Mesenchymal stem cell (in vitro differentiated cells and primary cell): Measurements from ENCODE around the gene BMX.

ENCODE experiments used
- DNase-seq: peaks from one replicate; pipeline ENCODE4 v3.0.0-alpha.2; 2013
- H2AFZ ChIP-seq: one replicate; pipeline ENCODE4 v1.6.1; 2013; ENCODE audit warnings: low read depth, mild to moderate bottlenecking, control low read depth, inconsistent platforms, low read length, moderate library complexity
- H2AK5ac ChIP-seq: 2 replicates; pipeline ENCODE4 v1.6.1; 2013; ENCODE audit warnings: low read length, moderate library complexity, mild to moderate bottlenecking, inconsistent platforms; ENCODE audit not compliant: severe bottlenecking
- H2BK120ac ChIP-seq: one replicate; pipeline ENCODE4 v1.6.1; 2013; ENCODE audit warnings: low read depth, mild to moderate bottlenecking, inconsistent platforms, low read length, moderate library complexity
- H2BK12ac ChIP-seq, 2 experiments: one replicate each; pipeline ENCODE4 v1.6.1; 2013; ENCODE audit warnings: inconsistent platforms in 2 of 2, low read length in 2 of 2, mild to moderate bottlenecking in 2 of 2, moderate library complexity in 2 of 2, control low read depth in 1 of 2
- H2BK15ac ChIP-seq: one replicate; pipeline ENCODE4 v1.6.1; 2013; ENCODE audit warnings: mild to moderate bottlenecking, low read depth, inconsistent platforms; ENCODE audit not compliant: poor library complexity, severe bottlenecking
- H2BK5ac ChIP-seq: 2 replicates; pipeline ENCODE4 v1.6.1; 2013; ENCODE audit warnings: low read depth, mild to moderate bottlenecking, low read length, control low read depth, inconsistent platforms; ENCODE audit not compliant: poor library complexity, severe bottlenecking
- H3K14ac ChIP-seq, 2 experiments: one replicate each; pipeline ENCODE4 v1.6.1; 2013; ENCODE audit warnings: inconsistent platforms in 2 of 2, low read length in 2 of 2, control low read depth in 1 of 2, mild to moderate bottlenecking in 1 of 2, moderate library complexity in 1 of 2
- H3K18ac ChIP-seq, 2 experiments: one replicate each; pipeline ENCODE4 v1.6.1; 2013; ENCODE audit warnings: inconsistent platforms in 2 of 2, low read length in 2 of 2, control low read depth in 1 of 2, low read depth in 1 of 2, mild to moderate bottlenecking in 1 of 2
- H3K23ac ChIP-seq, 2 experiments: one replicate each; pipeline ENCODE4 v1.6.1; 2013; ENCODE audit warnings: inconsistent platforms in 2 of 2, low read length in 2 of 2, mild to moderate bottlenecking in 2 of 2, moderate library complexity in 2 of 2, control low read depth in 1 of 2
- H3K27ac ChIP-seq: 2 replicates; pipeline ENCODE4 v1.5.1; 2013; ENCODE audit warnings: mild to moderate bottlenecking, moderate library complexity, low read length, control low read depth, inconsistent platforms; ENCODE audit not compliant: poor library complexity, severe bottlenecking
- H3K27me3 ChIP-seq, 2 experiments: 2 replicates each; pipeline versions ENCODE4 v1.6.1 to v1.7.0; 2013; ENCODE audit warnings: low read length in 2 of 2, mild to moderate bottlenecking in 2 of 2, moderate library complexity in 2 of 2, control low read depth in 1 of 2, inconsistent platforms in 1 of 2; ENCODE audit not compliant: control insufficient read depth in 1 of 2, insufficient read depth in 1 of 2
- H3K36me3 ChIP-seq, 2 experiments: 2 replicates each; pipeline versions ENCODE4 v1.6.1 to v1.7.0; 2013; ENCODE audit warnings: low read length in 2 of 2, control low read depth in 1 of 2, inconsistent platforms in 1 of 2, low read depth in 1 of 2, mild to moderate bottlenecking in 1 of 2; ENCODE audit not compliant: insufficient read depth in 2 of 2, control insufficient read depth in 1 of 2
- H3K4ac ChIP-seq, 2 experiments: one replicate each; pipeline ENCODE4 v1.6.1; 2013; ENCODE audit warnings: inconsistent platforms in 2 of 2, low read length in 2 of 2, mild to moderate bottlenecking in 2 of 2, moderate library complexity in 2 of 2, control low read depth in 1 of 2, low read depth in 1 of 2
- H3K4me1 ChIP-seq: 2 replicates; pipeline ENCODE4 v1.6.1; 2013; ENCODE audit warnings: low read depth, low read length, control low read depth; ENCODE audit not compliant: control insufficient read depth, insufficient read depth
- H3K4me2 ChIP-seq: 2 replicates; pipeline ENCODE4 v1.6.1; 2013; ENCODE audit warnings: low read length, mild to moderate bottlenecking, inconsistent platforms; ENCODE audit not compliant: poor library complexity, severe bottlenecking
- H3K4me3 ChIP-seq, 2 experiments: 2 replicates each; pipeline versions ENCODE4 v1.5.1 to v1.7.0; 2013; ENCODE audit warnings: low read length in 2 of 2, mild to moderate bottlenecking in 2 of 2, control low read depth in 1 of 2, low read depth in 1 of 2; ENCODE audit not compliant: insufficient read depth in 1 of 2
- H3K79me1 ChIP-seq: replicated peaks from 2 replicates; pipeline ENCODE4 v1.6.1; 2013; ENCODE audit warnings: mild to moderate bottlenecking, control low read depth, low read length, inconsistent platforms; ENCODE audit not compliant: poor library complexity, severe bottlenecking
- H3K9ac ChIP-seq: 2 replicates; pipeline ENCODE4 v1.7.0; 2013; ENCODE audit warnings: mild to moderate bottlenecking, low read length, moderate library complexity
- H3K9me3 ChIP-seq: 2 replicates; pipeline ENCODE4 v1.7.0; 2013; ENCODE audit warnings: mild to moderate bottlenecking, low read length; ENCODE audit not compliant: control insufficient read depth
- H4K8ac ChIP-seq: one replicate; pipeline ENCODE4 v1.6.1; 2013; ENCODE audit warnings: inconsistent platforms, mild to moderate bottlenecking, low read length, moderate library complexity
- H4K91ac ChIP-seq: one replicate; pipeline ENCODE4 v1.6.1; 2013; ENCODE audit warnings: mild to moderate bottlenecking, low read length, inconsistent platforms
- WGBS: methylation state at CpG from one replicate; pipeline ENCODE4 v1.1.7; 2013; ENCODE audit warnings: mixed read lengths; 5-methylcytosine and 5-hydroxymethylcytosine counted together

BMX gene

DNA sequence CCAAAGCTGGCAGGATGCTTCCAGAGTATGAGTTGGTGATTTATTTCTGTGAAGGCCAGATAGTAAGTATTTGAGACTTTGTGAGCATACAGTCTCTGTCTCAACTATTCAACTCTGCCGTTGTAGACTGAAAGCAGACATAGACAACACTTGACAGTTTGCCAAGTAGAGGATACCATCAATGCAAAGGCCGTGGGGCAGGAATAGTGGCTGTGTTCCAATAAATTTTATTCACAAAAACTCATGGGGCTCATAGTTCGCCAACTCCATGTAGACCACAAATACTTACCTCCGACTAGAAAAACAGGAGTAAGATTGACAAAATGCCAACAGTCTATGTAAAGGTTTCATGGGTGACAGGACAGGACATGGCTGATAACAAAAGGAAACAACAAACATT, 3.8 kb upstream of the BMX start:
- no peak overlapping the region for H4K91ac ChIP-seq
- H3K36me3 ChIP-seq: no peaks in the 10 kb centered on the region
- no peaks in the 10 kb centered on the region for H3K79me1 ChIP-seq
- H3K9me3 ChIP-seq: no peaks in the 10 kb centered on the region
- H3K18ac ChIP-seq: no peak overlapping the region
- 17% methylated on average over 1 of the region's 4 CpGs for WGBS
- no peak overlapping the region for H3K4me3 ChIP-seq
- H3K4me1 ChIP-seq: no peaks in the 10 kb centered on the region
- no peak overlapping the region for H2BK5ac ChIP-seq
- H2BK15ac ChIP-seq: no peak overlapping the region
- no peak overlapping the region for H4K8ac ChIP-seq
- no peak for DNase-seq
- no peak overlapping the region for H2BK120ac ChIP-seq
- peaks cover 0 to 28% of the 10 kb centered on the region in 2 experiments for H3K27me3 ChIP-seq
- H2AK5ac ChIP-seq: no peak overlapping the region
- no peak overlapping the region for H2BK12ac ChIP-seq
- no peak overlapping the region for H3K9ac ChIP-seq
- no peak overlapping the region for H3K23ac ChIP-seq
- no peak overlapping the region for H3K4ac ChIP-seq
- H3K14ac ChIP-seq: no peak overlapping the region
- H3K27ac ChIP-seq: no peak overlapping the region
- no peak overlapping the region for H3K4me2 ChIP-seq
- H2AFZ ChIP-seq: no peak overlapping the region

- no peak overlapping the region for H2BK15ac ChIP-seq
- H3K23ac ChIP-seq: no peak overlapping the region
- H3K14ac ChIP-seq: no peak overlapping the region
- no peaks in the 10 kb centered on the region for H3K36me3 ChIP-seq
- no peak overlapping the region for H2BK5ac ChIP-seq
- H2AFZ ChIP-seq: no peak overlapping the region
- H4K91ac ChIP-seq: no peak overlapping the region
- no peak overlapping the region for H2BK12ac ChIP-seq
- no peaks in the 10 kb centered on the region for H3K4me1 ChIP-seq
- H3K4me2 ChIP-seq: no peak overlapping the region
- H3K9me3 ChIP-seq: no peaks in the 10 kb centered on the region
- H3K27ac ChIP-seq: no peak overlapping the region
- no peak overlapping the region for H2BK120ac ChIP-seq
- peaks cover 0 to 39% of the 10 kb centered on the region in 2 experiments for H3K27me3 ChIP-seq
- DNase-seq: peak; percentile 46
- H3K4me3 ChIP-seq: no peak overlapping the region
- WGBS: 2% methylated on average over 4 of the region's 4 CpGs
- H2AK5ac ChIP-seq: no peak overlapping the region
- no peak overlapping the region for H3K4ac ChIP-seq
- no peak overlapping the region for H4K8ac ChIP-seq
- H3K9ac ChIP-seq: no peak overlapping the region
- H3K79me1 ChIP-seq: no peaks in the 10 kb centered on the region
- no peak overlapping the region for H3K18ac ChIP-seq
These were observed 2.7 kb upstream of the BMX start for GRCh38 chrX:15497865-15498264.

DNA sequence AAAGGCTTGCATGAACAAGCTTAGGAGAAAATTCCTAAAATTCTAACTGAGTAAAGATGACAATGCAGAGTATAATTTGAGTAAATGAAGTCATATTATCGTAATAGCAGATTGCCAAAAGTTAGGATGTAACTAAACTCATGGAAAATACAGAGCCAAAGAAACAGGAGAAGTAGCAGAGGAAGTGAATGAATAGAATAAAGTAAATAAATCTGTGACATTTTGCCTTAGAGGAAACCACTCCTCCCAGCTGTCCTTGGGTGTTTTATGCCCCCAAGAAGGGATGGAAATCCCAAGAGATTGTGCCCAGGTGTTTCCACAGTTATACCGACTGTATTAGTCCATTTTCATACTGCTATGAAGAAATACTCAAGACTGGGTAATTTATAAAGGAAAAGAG, 1.9 kb upstream of the BMX start:
- no peak overlapping the region for H3K14ac ChIP-seq
- H3K36me3 ChIP-seq: no peaks in the 10 kb centered on the region
- H3K9ac ChIP-seq: no peak overlapping the region
- H2BK5ac ChIP-seq: no peak overlapping the region
- no peaks in the 10 kb centered on the region for H3K4me1 ChIP-seq
- no peak overlapping the region for H2BK15ac ChIP-seq
- H3K4me2 ChIP-seq: no peak overlapping the region
- WGBS: 100% methylated on average over 1 of the region's 2 CpGs
- H2BK120ac ChIP-seq: no peak overlapping the region
- H3K9me3 ChIP-seq: no peaks in the 10 kb centered on the region
- no peak for DNase-seq
- no peak overlapping the region for H2AFZ ChIP-seq
- no peaks in the 10 kb centered on the region for H3K79me1 ChIP-seq
- H2BK12ac ChIP-seq: no peak overlapping the region
- H4K8ac ChIP-seq: no peak overlapping the region
- no peak overlapping the region for H3K18ac ChIP-seq
- H3K4me3 ChIP-seq: no peak overlapping the region
- no peak overlapping the region for H3K27ac ChIP-seq
- no peak overlapping the region for H2AK5ac ChIP-seq
- H3K23ac ChIP-seq: no peak overlapping the region
- no peak overlapping the region for H4K91ac ChIP-seq
- H3K27me3 ChIP-seq: peaks cover 0 to 43% of the 10 kb centered on the region in 2 experiments
- H3K4ac ChIP-seq: no peak overlapping the region

DNA sequence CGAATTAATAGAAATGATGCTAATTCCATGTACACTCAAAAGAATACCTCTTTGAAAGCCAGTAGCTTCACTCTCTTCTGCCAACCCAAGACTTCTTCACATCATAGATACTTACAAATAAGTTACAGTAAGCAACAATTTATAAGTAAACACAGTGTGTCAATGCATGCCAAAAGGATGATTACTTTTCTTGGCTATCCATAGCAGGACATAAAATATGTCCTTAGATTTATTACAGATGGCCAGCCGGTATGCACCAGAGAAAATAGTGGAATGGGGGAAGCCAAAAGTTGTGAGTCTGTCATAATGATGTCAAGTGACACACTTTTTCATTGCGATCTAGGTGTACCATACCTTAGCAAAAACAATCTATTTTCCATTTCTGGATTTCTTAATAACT, 631 bp upstream of the BMX start:
- Histone ChIP-seq H3K4me2 (no peak overlapping the region), H3K23ac (no peak overlapping the region), H3K14ac (no peak overlapping the region), H3K4me1 (no peaks in the 10 kb centered on the region), H4K91ac (no peak overlapping the region), H3K27ac (no peak overlapping the region), H3K18ac (no peak overlapping the region), H2BK120ac (no peak overlapping the region), H3K9ac (no peak overlapping the region), H3K27me3 (peaks cover 0 to 47% of the 10 kb centered on the region in 2 experiments), H2BK5ac (no peak overlapping the region), H3K4me3 (no peak overlapping the region), H4K8ac (no peak overlapping the region), H2AFZ (no peak overlapping the region), H2BK12ac (no peak overlapping the region), H3K4ac (no peak overlapping the region), H3K9me3 (no peaks in the 10 kb centered on the region), H2AK5ac (no peak overlapping the region), H3K79me1 (no peaks in the 10 kb centered on the region), H2BK15ac (no peak overlapping the region), H3K36me3 (no peaks in the 10 kb centered on the region)
- 88% methylated on average over 1 of the region's 3 CpGs for WGBS
- no peak for DNase-seq
